A549 (cell line): ENCODE measurements around the gene CCDC33. TPM values are rescaled to one million over a fixed set of nuclear protein-coding genes. Genes with fewer than 3 reads are reported as not detected.

Source experiments
- ATAC-seq, 2 experiments: fragments of 200-7000 bp in 1 of 2; fragments of >200 bp in 1 of 2; cut with Nextera tagmentation in 1 of 2; cut with Tn5 transposase in 1 of 2; 3 replicates each; pipeline versions ENCODE4 v1.8.0 to v1.9.1; 2018 to 2020; ENCODE audit warnings: mild to moderate bottlenecking in 1 of 2, moderate library complexity in 1 of 2
- CTCF ChIA-PET: fragments of 300-600 bp; sonication (Branson Sonifier 250); formaldehyde crosslinking; extraction: SDS; loops from one replicate; lab custom pipeline; 2021; ENCODE audit warnings: antibody characterized with exemption, inconsistent platforms; lab: Yijun Ruan, JAX
- POLR2A ChIA-PET: fragments of 350-600 bp; formaldehyde crosslinking; extraction: SDS; loops from one replicate; lab custom pipeline; 2021; ENCODE audit warnings: antibody characterized with exemption, inconsistent platforms; lab: Yijun Ruan, JAX
- DNase-seq, 2 experiments: peaks; one replicate each; pipeline versions ENCODE4 v3.0.0 to v3.0.0-alpha.2; 2011 to 2016; ENCODE audit warnings: low read depth in 1 of 2, low spot score in 1 of 2
- FAIRE-seq: peaks from 2 replicates; lab custom pipeline; 2011; peaks lifted over from hg19 to GRCh38; lab: Jason Lieb, UNC
- H3K27ac ChIP-seq, 2 experiments: fragments of >200 bp; sonication (Bioruptor Twin); formaldehyde crosslinking; 3 replicates each; pipeline ENCODE4 v1.5.1; 2016 to 2017
- H3K4me1 ChIP-seq: fragments of >200 bp; sonication (Bioruptor Twin); formaldehyde crosslinking; 3 replicates; pipeline ENCODE4 v1.6.1; 2016
- H3K4me2 ChIP-seq: fragments of >200 bp; sonication (Bioruptor Twin); formaldehyde crosslinking; 3 replicates; pipeline ENCODE4 v1.6.1; 2016
- H3K4me3 ChIP-seq: fragments of >200 bp; sonication (Bioruptor Twin); formaldehyde crosslinking; 3 replicates; pipeline ENCODE4 v1.5.1; 2016
- H3K9me3 ChIP-seq: fragments of >200 bp; sonication (Bioruptor Twin); formaldehyde crosslinking; 3 replicates; pipeline ENCODE4 v1.6.1; 2016
- BCL3 ChIP-seq: fragments of >200 bp; sonication (Bioruptor Twin); formaldehyde crosslinking; IDR thresholded peaks from 3 replicates; pipeline ENCODE4 v1.6.1; 2016
- CHD4 ChIP-seq: fragments of 200-600 bp; sonication (generic); IDR thresholded peaks from 2 replicates; pipeline ENCODE4 v1.6.1; 2016; ENCODE audit warnings: antibody characterized with exemption, mild to moderate bottlenecking, borderline replicate concordance
- EHF ChIP-seq: fragments of 250-450 bp; sonication (Bioruptor Pico); IDR thresholded peaks from 2 replicates; pipeline ENCODE4 v1.5.0; 2020; ENCODE audit warnings: mild to moderate bottlenecking
- EHMT2 ChIP-seq: fragments of 200-600 bp; sonication (generic); IDR thresholded peaks from 2 replicates; pipeline ENCODE4 v1.6.1; 2016; ENCODE audit warnings: antibody characterized with exemption, low read depth, mild to moderate bottlenecking, moderate library complexity
- FOSB ChIP-seq: fragments of 250-450 bp; sonication (Bioruptor Pico); IDR thresholded peaks from 2 replicates; pipeline ENCODE4 v1.5.0; 2020; ENCODE audit warnings: mild to moderate bottlenecking, moderate library complexity
- FOXS1 ChIP-seq: fragments of 250-450 bp; sonication (Bioruptor Pico); IDR thresholded peaks from 2 replicates; pipeline ENCODE4 v1.5.0; 2020; ENCODE audit warnings: mild to moderate bottlenecking, moderate library complexity
- HDAC2 ChIP-seq: fragments of 200-600 bp; sonication (generic); IDR thresholded peaks from 2 replicates; pipeline ENCODE4 v1.6.1; 2016
- HMGXB4 ChIP-seq: fragments of 250-450 bp; sonication (Bioruptor Pico); IDR thresholded peaks from 2 replicates; pipeline ENCODE4 v1.5.0; 2021; ENCODE audit warnings: mild to moderate bottlenecking, moderate library complexity, borderline replicate concordance
- HOXB13 ChIP-seq: fragments of 250-450 bp; sonication (Bioruptor Pico); IDR thresholded peaks from 2 replicates; pipeline ENCODE4 v1.5.0; 2020; ENCODE audit warnings: low read depth, mild to moderate bottlenecking, moderate library complexity
- JUN ChIP-seq, 2 experiments: fragments of >200 bp; sonication (Bioruptor Twin); formaldehyde crosslinking; IDR thresholded peaks; 2 replicates in 1 of 2; 3 replicates in 1 of 2; pipeline ENCODE4 v1.6.1; 2016 to 2017
- KDM1A ChIP-seq: fragments of 200-600 bp; sonication (generic); IDR thresholded peaks from 2 replicates; pipeline ENCODE4 v1.6.1; 2016; ENCODE audit warnings: low read depth, mild to moderate bottlenecking
- MAFK ChIP-seq: fragments of 450-650 bp; IDR thresholded peaks from 2 replicates; pipeline ENCODE4 v1.6.1; 2014; ENCODE audit not compliant: partially characterized antibody
- MAZ ChIP-seq: fragments of 150-350 bp; IDR thresholded peaks from 2 replicates; pipeline ENCODE4 v1.6.1; 2014; ENCODE audit warnings: antibody characterized with exemption, low read depth, low read length, borderline replicate concordance
- NFE2L2 ChIP-seq: fragments of 150-350 bp; conservative IDR thresholded peaks from 2 replicates; pipeline ENCODE4 v1.6.1; 2014; ENCODE audit warnings: low read length
- NR3C1 ChIP-seq: fragments of >200 bp; sonication (Bioruptor Twin); formaldehyde crosslinking; IDR thresholded peaks from 3 replicates; pipeline ENCODE4 v1.6.1; 2017
- PBX3 ChIP-seq: IDR thresholded peaks from 2 replicates; pipeline ENCODE4 v1.6.1; 2012
- POLR2AphosphoS2 ChIP-seq: conservative IDR thresholded peaks from 2 replicates; pipeline ENCODE4 v1.6.1; 2012; ENCODE audit warnings: low read length, improper control_type of control experiment, inconsistent platforms
- RAD21 ChIP-seq, 2 experiments: fragments of >200 bp in 1 of 2; sonication (Bioruptor Twin) in 1 of 2; formaldehyde crosslinking in 1 of 2; IDR thresholded peaks in 1 of 2; conservative IDR thresholded peaks in 1 of 2; 2 replicates in 1 of 2; 3 replicates in 1 of 2; pipeline ENCODE4 v1.6.1; 2012 to 2018; ENCODE audit warnings: inconsistent platforms in 1 of 2
- RARB ChIP-seq: fragments of 250-450 bp; sonication (Bioruptor Pico); IDR thresholded peaks from 2 replicates; pipeline ENCODE4 v1.8.0; 2021; ENCODE audit warnings: mild to moderate bottlenecking, moderate library complexity
- RCOR1 ChIP-seq: fragments of 150-350 bp; IDR thresholded peaks from 2 replicates; pipeline ENCODE4 v1.6.1; 2014; ENCODE audit warnings: antibody characterized with exemption, low read length, low read depth
- RNF2 ChIP-seq: fragments of 200-600 bp; sonication (generic); IDR thresholded peaks from 2 replicates; pipeline ENCODE4 v1.6.1; 2016; ENCODE audit warnings: low read depth, mild to moderate bottlenecking, antibody characterized with exemption, moderate library complexity, borderline replicate concordance
- SREBF2 ChIP-seq: fragments of 450-650 bp; IDR thresholded peaks from 2 replicates; pipeline ENCODE4 v1.6.1; 2014; ENCODE audit warnings: mild to moderate bottlenecking, moderate library complexity
- ZFP36 ChIP-seq: fragments of 450-650 bp; IDR thresholded peaks from 2 replicates; pipeline ENCODE4 v1.6.1; 2014; ENCODE audit warnings: borderline replicate concordance; ENCODE audit not compliant: partially characterized antibody
- ZSCAN20 ChIP-seq: fragments of 250-450 bp; sonication (Bioruptor Pico); IDR thresholded peaks from 2 replicates; pipeline ENCODE4 v1.8.0; 2022; ENCODE audit warnings: mild to moderate bottlenecking, moderate library complexity
- WGBS: methylation state at CpG from one replicate; pipeline ENCODE4 v1.1.6; 2017; ENCODE audit errors: missing lambda C conversion rate; 5-methylcytosine and 5-hydroxymethylcytosine counted together
- polyA plus RNA-seq, 4 experiments: library from polyadenylated mRNA; depleted of rRNA in 3 of 4; stranded (reverse); fragments of >200 nt; fragmentation: RNase III in 1 of 4; extraction: RNeasy Plus Mini Kit Qiagen cat#74134 plus additional on column Dnase treatment in 1 of 4; gene quantifications; 2 replicates in 3 of 4; 3 replicates in 1 of 4; pipeline ENCODE4 v1.2.3, GENCODE V29; 2011 to 2017

The CCDC33 gene
- polyA plus RNA-seq, 2 of the 4 experiments (the other 2 are of a cell fraction): 5.9 to 9.2 TPM

DNA sequence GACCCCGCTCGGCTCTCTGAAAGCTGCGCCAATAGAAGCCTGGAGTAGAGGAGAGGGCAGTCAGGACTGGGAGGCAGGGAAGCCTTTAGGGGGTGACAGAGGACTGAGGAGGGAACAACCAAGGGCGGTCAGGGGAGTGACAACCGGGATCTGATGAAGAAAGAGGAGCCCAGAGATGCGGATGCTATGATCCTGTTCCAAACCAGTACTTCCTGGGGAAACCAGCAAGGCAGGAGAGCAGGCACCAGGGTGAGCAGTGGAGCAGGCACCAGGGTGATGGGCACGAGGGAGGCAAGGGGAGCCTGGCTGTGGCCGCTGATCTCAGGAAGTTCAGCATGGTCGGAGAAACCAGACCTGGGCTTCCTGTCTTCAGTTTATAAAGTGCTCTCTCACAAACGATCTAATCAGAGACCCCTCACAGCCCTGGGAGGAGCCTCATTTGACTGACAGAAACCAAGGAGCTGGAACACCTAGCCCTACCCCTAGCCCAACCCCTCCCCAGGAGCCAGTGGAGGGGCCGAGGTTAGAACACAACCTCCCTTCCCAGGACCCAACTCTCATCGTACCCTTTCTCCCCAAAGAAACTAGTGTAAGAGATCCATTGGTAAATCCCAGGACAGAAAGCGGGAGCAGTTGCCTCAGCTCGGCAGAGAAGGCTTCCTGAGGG lies 34.9 kb downstream of the CCDC33 start (continued):
- no peak for TF ChIP-seq EHF
- TF ChIP-seq, all 56 proteins: peak for 0

DNA sequence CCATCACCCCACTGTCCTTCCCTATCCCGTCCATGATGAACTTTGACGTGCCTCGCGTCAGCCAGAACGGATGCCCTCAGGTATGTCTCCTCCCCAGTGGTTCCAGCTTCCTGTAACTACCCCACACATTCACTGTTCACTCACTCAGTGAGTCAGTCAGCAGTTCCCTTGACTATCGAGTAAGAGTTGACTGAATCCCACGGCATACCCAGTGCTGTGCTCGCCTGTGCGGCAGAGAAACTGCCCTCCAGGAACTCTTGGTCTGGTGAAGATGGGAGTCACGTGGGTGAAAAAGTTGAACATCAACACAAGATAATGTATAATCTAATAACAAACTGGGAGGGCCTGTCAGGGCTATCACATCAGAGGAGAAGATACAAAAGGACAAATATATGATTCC lies 36.7 kb downstream of the CCDC33 start:
- POLR2A ChIA-PET: no interaction called here
- no peak overlapping the region for H3K4me2 ChIP-seq
- H3K4me3 ChIP-seq: no peak overlapping the region
- WGBS: 82% methylated on average over 9 of the region's 10 CpGs
- ATAC-seq (no peak), FAIRE-seq (no peak), DNase-seq (no peak)
- H3K4me1 ChIP-seq: no peaks in the 10 kb centered on the region
- no peak overlapping the region for H3K27ac ChIP-seq
- no peaks in the 10 kb centered on the region for H3K9me3 ChIP-seq
- TF ChIP-seq HOXB13 (CRISPR knock-in tag): no peak
- TF ChIP-seq MAFK: no peak
- no peak for TF ChIP-seq NFE2L2
- TF ChIP-seq HMGXB4 (CRISPR knock-in tag): no peak
- TF ChIP-seq ZFP36: no peak
- TF ChIP-seq POLR2AphosphoS2: no peak
- no peak for TF ChIP-seq RCOR1
- CTCF ChIA-PET: no interaction called here

GRCh38 chr15:74274470-74275038 lies 38.4 kb downstream of the CCDC33 start:
- no peak overlapping the region for H3K27ac ChIP-seq
- DNase-seq (no peak), ATAC-seq (no peak), FAIRE-seq (no peak)
- no peaks in the 10 kb centered on the region for H3K4me1 ChIP-seq
- CTCF ChIA-PET: interaction anchor here (1.0 kb wide), 1 partner anchor 12 kb away, joined by 3 read pairs; no protein-coding TSS in a partner anchor
- WGBS: no CpG with 5 or more reads among the region's 3 CpGs
- H3K9me3 ChIP-seq: no peaks in the 10 kb centered on the region
- POLR2A ChIA-PET: no interaction called here
- no peak overlapping the region for H3K4me2 ChIP-seq
- H3K4me3 ChIP-seq: no peak overlapping the region
- no peak for TF ChIP-seq JUN (IDR thresholded peaks at IDR 0.05)

DNA sequence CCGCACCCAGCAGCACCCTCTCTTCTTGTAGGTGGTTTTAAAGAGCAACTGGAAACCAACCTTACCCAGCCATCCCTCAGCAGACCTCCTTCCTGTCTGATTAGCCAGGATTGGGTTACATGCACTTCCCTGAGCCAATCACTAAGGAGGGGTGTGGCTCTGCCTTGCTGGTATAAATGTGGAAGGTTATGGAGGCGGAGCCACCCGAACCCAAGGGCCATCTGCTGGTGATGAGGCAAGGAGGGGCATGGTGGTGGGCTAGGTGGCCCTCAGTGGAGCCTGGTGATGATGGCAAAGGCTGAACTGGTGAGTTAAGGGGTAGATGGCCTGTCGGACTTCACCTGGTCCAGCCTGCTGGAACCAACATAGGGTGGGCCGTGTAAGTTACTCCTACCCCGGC lies 39.8 kb downstream of the CCDC33 start:
- ATAC-seq (peak in 1 of 2 experiments; percentile 68; a peak in 3 of 6 replicates), DNase-seq (peak in 1 of 2 experiments; percentile 12)
- Histone ChIP-seq H3K27ac (no peak overlapping the region), H3K4me1 (no peaks in the 10 kb centered on the region), H3K4me3 (no peak overlapping the region), H3K9me3 (no peaks in the 10 kb centered on the region)
- CTCF ChIA-PET: interaction anchor here (1.2 kb wide), 1 partner anchor 36 kb away, joined by 4 read pairs; no protein-coding TSS in a partner anchor
- POLR2A ChIA-PET: no interaction called here
- 79% methylated on average over 3 of the region's 6 CpGs for WGBS
- TF ChIP-seq RARB (CRISPR knock-in tag): no peak
- no peak for TF ChIP-seq NFE2L2
- TF ChIP-seq KDM1A: no peak
- no peak for TF ChIP-seq MAZ
- no peak for TF ChIP-seq ZFP36
- TF ChIP-seq, all 56 proteins: peak for 0
- no peak for FAIRE-seq
- H3K4me2 ChIP-seq: no peak overlapping the region

GRCh38 chr15:74276560-74276959 lies 40.4 kb downstream of the CCDC33 start:
- Histone ChIP-seq H3K9me3 (no peaks in the 10 kb centered on the region), H3K4me1 (no peaks in the 10 kb centered on the region), H3K4me2 (no peak overlapping the region), H3K27ac (no peak overlapping the region), H3K4me3 (no peak overlapping the region)
- FAIRE-seq (no peak), ATAC-seq (no peak), DNase-seq (no peak)
- 39% methylated on average over 3 of the region's 3 CpGs for WGBS
- CTCF ChIA-PET: interaction anchor here (1.2 kb wide), 1 partner anchor 35 kb away, joined by 4 read pairs; no protein-coding TSS in a partner anchor
- POLR2A ChIA-PET: no interaction called here
- TF ChIP-seq HOXB13 (CRISPR knock-in tag) (no peak), CHD4 (no peak), RARB (CRISPR knock-in tag) (no peak), EHMT2 (no peak), NR3C1 (no peak), FOXS1 (CRISPR knock-in tag) (no peak), POLR2AphosphoS2 (no peak), RNF2 (no peak), HDAC2 (no peak), ZSCAN20 (no peak), MAFK (no peak), FOSB (CRISPR knock-in tag) (no peak), SREBF2 (no peak), JUN (IDR thresholded peaks at IDR 0.05) (no peak), RAD21 (conservative IDR thresholded peaks at IDR 0.05 in 1 of 2, IDR thresholded peaks at IDR 0.05 in 1 of 2) (no peak), RCOR1 (no peak), BCL3 (no peak), PBX3 (no peak)
